Brain pericyte (primary cell): ENCODE measurements around the gene C2orf92.
"Not testable (repeated sequence)": the region's sequence is repeated elsewhere in the genome, so short reads cannot be mapped to it uniquely, and the experiment has no call there.

Source experiments
- DNase-seq: peaks from one replicate; pipeline ENCODE4 v3.0.0-alpha.2; 2012; ENCODE audit warnings: low read depth, low spot score

The C2orf92 gene

GRCh38 chr2:97660044-97660774, 9.3 kb upstream of the C2orf92 start:
- no peak for DNase-seq

GRCh38 chr2:97660775-97661389, 8.6 kb upstream of the C2orf92 start:
- DNase-seq = no peak

- no peak for DNase-seq
Measured at GRCh38 chr2:97661927-97662326, 7.6 kb upstream of the C2orf92 start.

- no peak for DNase-seq
Measured at GRCh38 chr2:97662386-97662894, 7.1 kb upstream of the C2orf92 start.

- peak; percentile 26 for DNase-seq
Measured at GRCh38 chr2:97662895-97663625, 6.5 kb upstream of the C2orf92 start.

GRCh38 chr2:97663626-97663961, 5.9 kb upstream of the C2orf92 start:
- no peak for DNase-seq

- peak; percentile 95 for DNase-seq
Measured at GRCh38 chr2:97663962-97664635, 5.4 kb upstream of the C2orf92 start, which contains the start of gene ACTR1B. Gene ACTR1B (minus strand): TSS chr2:97664044. CDS start chr2:97663890, 154 bp downstream.

GRCh38 chr2:97664636-97664970, 4.9 kb upstream of the C2orf92 start:
- DNase-seq = no peak

- no peak for DNase-seq
Measured at GRCh38 chr2:97670471-97670870, 958 bp downstream of the C2orf92 start.

- DNase-seq = no peak
Measured at GRCh38 chr2:97671526-97671925, 2.0 kb downstream of the C2orf92 start.

GRCh38 chr2:97672606-97673140, 3.2 kb downstream of the C2orf92 start:
- not testable (repeated sequence) for DNase-seq

- DNase-seq = no peak
Measured at GRCh38 chr2:97673182-97673914, 3.8 kb downstream of the C2orf92 start.

GRCh38 chr2:97673915-97674283, 4.4 kb downstream of the C2orf92 start:
- no peak for DNase-seq

- no peak for DNase-seq
Measured at GRCh38 chr2:97675430-97676113, 6.1 kb downstream of the C2orf92 start.

- no peak for DNase-seq
Measured at GRCh38 chr2:97676620-97677019, 7.1 kb downstream of the C2orf92 start.

- no peak for DNase-seq
Measured at GRCh38 chr2:97677480-97677879, 8.0 kb downstream of the C2orf92 start.

GRCh38 chr2:97678298-97678697, 8.8 kb downstream of the C2orf92 start:
- DNase-seq = no peak

- DNase-seq = not testable (repeated sequence)
Measured at GRCh38 chr2:97687235-97687634, 17.7 kb downstream of the C2orf92 start.

GRCh38 chr2:97688062-97688827, 18.7 kb downstream of the C2orf92 start:
- no peak for DNase-seq

GRCh38 chr2:97691166-97691565, 21.7 kb downstream of the C2orf92 start:
- DNase-seq = no peak
